ENCODE data around the gene ACBD3.

Gene ACBD3

DNA sequence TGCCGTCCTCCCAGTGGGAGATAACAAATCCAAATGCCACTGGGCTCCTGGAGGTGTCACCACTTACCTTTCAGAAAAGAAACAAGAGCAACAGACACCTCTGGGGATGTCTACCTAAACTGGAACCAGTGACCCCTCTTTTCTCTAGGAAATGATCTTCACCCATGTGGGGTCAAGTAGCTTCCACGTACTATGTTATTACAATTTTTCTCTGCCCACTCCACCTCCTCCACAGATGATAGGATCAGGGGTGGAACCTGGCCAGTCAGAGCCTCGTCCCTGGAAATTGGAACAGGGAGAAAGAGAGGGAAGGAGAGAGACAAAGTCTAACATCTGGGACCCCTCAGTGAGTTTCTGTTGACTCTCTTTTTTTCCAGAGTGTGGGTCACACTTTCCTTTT is 73.9 kb downstream of the ACBD3 start:
- no peak overlapping the region for H3K4me3 ChIP-seq (ENCODE audit: low read depth, low read length)
- TF ChIP-seq, protein P1, sequence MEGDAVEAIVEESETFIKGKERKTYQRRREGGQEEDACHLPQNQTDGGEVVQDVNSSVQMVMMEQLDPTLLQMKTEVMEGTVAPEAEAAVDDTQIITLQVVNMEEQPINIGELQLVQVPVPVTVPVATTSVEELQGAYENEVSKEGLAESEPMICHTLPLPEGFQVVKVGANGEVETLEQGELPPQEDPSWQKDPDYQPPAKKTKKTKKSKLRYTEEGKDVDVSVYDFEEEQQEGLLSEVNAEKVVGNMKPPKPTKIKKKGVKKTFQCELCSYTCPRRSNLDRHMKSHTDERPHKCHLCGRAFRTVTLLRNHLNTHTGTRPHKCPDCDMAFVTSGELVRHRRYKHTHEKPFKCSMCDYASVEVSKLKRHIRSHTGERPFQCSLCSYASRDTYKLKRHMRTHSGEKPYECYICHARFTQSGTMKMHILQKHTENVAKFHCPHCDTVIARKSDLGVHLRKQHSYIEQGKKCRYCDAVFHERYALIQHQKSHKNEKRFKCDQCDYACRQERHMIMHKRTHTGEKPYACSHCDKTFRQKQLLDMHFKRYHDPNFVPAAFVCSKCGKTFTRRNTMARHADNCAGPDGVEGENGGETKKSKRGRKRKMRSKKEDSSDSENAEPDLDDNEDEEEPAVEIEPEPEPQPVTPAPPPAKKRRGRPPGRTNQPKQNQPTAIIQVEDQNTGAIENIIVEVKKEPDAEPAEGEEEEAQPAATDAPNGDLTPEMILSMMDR (IDR thresholded peaks at IDR 0.05; ENCODE audit: borderline replicate concordance, insufficient read depth, low read depth, low read length) = no peak

- H3K4me3 ChIP-seq (ENCODE audit: low read depth, low read length) = no peak overlapping the region
- TF ChIP-seq, protein P1 (IDR thresholded peaks at IDR 0.05; ENCODE audit: borderline replicate concordance, insufficient read depth, low read depth, low read length) = no peak
Measured at GRCh38 chr1:226111883-226112261, 74.7 kb downstream of the ACBD3 start.

DNA sequence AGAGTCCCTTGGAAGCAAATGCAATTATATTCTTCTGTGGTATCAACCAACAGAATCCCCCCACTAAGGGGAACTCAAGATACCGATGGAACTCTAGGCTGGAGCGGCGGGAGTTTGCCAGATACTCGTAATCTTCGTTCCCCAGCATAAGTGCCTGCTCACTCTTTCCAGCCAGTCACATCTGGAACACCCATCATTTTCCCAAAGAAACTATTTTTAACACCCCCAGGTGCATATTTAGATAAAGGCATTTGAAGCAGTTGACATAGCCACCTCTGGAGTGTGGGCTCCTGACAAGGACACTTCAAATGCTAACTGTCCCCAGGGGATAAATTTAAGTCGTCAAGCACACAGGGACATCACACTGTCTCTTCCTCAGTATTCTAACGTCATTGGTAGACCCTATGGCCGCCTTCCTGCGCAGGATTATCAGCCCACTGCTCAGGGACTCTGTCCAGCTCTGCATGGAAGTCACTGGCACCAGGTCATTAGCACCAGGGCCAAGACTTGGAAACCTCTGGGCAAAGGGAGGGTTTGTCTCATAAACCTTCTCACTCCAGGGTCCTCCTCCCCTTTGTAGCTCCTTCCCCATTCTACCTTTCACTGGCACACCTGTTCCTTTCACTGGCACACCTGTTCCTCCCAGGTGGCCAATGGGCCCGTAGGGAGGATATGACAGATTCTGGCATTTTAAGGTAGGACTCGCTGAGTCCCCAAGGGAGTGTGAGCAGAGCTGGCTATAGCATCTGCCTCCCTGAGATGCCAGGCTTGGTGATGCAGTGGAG is 75.3 kb downstream of the ACBD3 start:
- peak overlapping the region; percentile 59 for H3K4me3 ChIP-seq (ENCODE audit: low read depth, low read length)
- TF ChIP-seq, protein P1 (IDR thresholded peaks at IDR 0.05; ENCODE audit: borderline replicate concordance, insufficient read depth, low read depth, low read length) = no peak

- TF ChIP-seq, protein P1 (IDR thresholded peaks at IDR 0.05; ENCODE audit: borderline replicate concordance, insufficient read depth, low read depth, low read length) = no peak
- H3K4me3 ChIP-seq (ENCODE audit: low read depth, low read length) = peak overlapping the region; percentile 59
Measured at GRCh38 chr1:226110249-226111097, 76.1 kb downstream of the ACBD3 start.

DNA sequence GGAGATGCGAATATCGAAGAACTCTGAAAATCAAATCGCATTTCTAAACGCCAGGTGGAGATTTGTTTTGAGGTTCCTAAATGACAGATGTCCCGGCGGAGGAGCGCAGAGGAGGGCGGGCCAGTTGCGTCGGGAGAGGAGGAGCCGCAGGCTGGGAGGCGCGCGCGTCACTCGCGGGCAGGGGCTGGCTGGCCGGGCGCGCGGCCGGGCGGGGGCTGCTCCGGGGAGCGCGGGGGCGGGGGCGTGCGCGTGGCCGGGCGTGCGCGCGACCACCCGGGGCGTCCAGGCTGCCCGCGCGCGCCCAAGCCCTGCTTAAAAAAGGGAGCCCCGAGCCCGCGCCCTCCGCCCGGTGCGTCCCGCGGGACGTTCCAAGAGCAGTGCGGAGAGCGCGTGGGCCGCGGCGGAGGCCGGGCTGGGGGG is 76.7 kb downstream of the ACBD3 start:
- TF ChIP-seq, protein P1 (IDR thresholded peaks at IDR 0.05; ENCODE audit: borderline replicate concordance, insufficient read depth, low read depth, low read length) = no peak
- peak overlapping the region; percentile 65 for H3K4me3 ChIP-seq (ENCODE audit: low read depth, low read length)

GRCh38 chr1:226108935-226109828 is 77.4 kb downstream of the ACBD3 start:
- H3K4me3 ChIP-seq (ENCODE audit: low read depth, low read length) = peak overlapping the region; percentile 65
- TF ChIP-seq, protein P1 (IDR thresholded peaks at IDR 0.05; ENCODE audit: borderline replicate concordance, insufficient read depth, low read depth, low read length) = no peak

All from GM12875 (cell line).